GM12891 (cell line): ENCODE results near the gene FAM234B.

Source experiments
- POLR2A ChIP-seq: IDR thresholded peaks from 2 replicates; pipeline ENCODE4 v1.6.1; 2011; ENCODE audit warnings: low read depth, low read length, control low read depth
- POLR2AphosphoS5 ChIP-seq: IDR thresholded peaks from 2 replicates; pipeline ENCODE4 v1.6.1; 2011; ENCODE audit warnings: low read depth, low read length, control low read depth
- SPI1 ChIP-seq: IDR thresholded peaks from 2 replicates; pipeline ENCODE4 v1.6.1; 2011; ENCODE audit warnings: low read depth, low read length, control low read depth
- TAF1 ChIP-seq: IDR thresholded peaks from 2 replicates; pipeline ENCODE4 v1.6.1; 2011; ENCODE audit warnings: low read depth, low read length, control low read depth

- TF ChIP-seq POLR2A = no peak
- no peak for TF ChIP-seq TAF1
- no peak for TF ChIP-seq POLR2AphosphoS5
- no peak for TF ChIP-seq SPI1
Observed at GRCh38 chr12:13049816-13050215, 5.6 kb downstream of the FAM234B start.
